GM18505 (cell line): ENCODE data around the gene ACACB.

Experiments used
- ATAC-seq: cut with Tn5 transposase; IDR thresholded peaks from one replicate; pipeline ENCODE4 v1.9.1; 2021; ENCODE audit not compliant: unreplicated experiment
- POLR2A ChIP-seq: IDR thresholded peaks from 4 replicates; pipeline ENCODE4 v1.6.1; 2011; ENCODE audit warnings: borderline replicate concordance; ENCODE audit not compliant: insufficient read depth, insufficient read length; ENCODE audit errors: extremely low read depth

Gene ACACB

DNA sequence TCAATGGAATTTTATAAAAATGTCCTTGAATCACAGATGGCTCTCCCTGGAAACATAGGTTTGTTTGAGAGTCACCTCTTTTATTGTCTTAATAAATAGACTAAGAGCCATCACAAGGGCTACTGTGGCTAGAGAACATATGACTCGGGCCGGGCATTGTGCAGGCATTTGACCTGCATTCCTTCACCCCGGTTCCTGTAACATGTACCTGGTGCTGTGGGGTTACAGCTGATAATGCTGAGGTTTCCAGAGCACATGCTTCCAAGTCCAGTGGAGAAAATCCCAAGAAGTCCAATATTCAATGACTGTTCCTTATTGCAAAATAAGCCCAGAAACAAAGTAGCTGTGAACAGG lies 1.0 kb upstream of the ACACB start:
- TF ChIP-seq POLR2A, result no peak
- ATAC-seq, result no peak

DNA sequence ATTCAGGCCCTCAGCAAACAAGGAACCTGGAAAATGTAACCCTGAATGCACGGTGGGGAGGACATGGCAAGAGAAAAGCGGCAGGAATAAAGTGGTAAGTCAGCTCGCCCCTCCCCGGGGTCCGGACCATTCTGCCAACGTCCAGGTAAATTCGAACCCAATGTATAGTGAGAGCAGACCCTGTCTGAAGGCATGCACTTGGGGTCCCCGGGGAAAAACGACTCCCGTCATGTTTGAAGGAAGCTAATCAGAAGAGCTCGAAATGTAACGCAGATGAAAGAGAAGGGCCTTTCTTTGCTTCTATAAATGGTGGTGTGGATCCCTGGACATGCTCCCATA lies 193 bp downstream of the ACACB start:
- ATAC-seq, result no peak
- TF ChIP-seq POLR2A, result no peak

DNA sequence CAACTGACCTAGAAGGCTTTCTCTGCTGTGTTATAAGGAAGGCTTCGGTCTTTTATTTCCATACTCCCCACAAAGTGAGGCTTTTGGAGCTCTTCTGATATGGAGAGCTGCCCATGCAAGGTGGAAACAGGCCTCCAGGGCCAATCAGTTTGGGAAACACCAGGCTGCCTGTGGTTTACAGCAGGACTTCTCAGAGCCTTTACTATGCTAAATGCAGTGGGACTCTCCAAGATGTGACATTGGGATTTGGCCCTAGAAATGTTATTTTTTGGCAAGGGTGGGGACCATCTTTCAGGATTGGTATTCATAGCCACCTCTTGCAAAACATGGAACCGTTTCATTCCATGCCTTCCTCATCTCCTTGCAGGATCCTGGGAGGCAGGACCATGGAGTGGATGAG lies 3.7 kb downstream of the ACACB start:
- no peak for TF ChIP-seq POLR2A
- ATAC-seq, result no peak

DNA sequence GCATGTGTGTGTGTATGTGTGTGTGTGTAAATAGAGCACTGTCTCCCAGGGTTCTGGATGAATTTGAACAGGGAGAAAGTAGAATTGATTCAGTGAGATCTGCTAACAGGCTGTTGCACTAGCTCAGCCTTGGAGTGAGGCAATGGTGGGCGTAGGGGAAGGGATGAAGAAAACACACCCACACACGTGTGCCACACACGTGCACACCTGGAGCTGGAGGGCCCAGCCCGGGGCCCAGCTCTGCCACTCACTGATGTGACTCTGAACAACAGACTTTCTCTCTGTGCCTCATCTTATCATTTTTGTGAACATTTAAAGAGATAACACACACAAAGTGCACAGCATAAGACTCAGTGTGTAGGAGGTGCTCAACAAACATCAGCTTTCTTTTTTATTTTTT lies 4.2 kb downstream of the ACACB start:
- ATAC-seq, result no peak
- no peak for TF ChIP-seq POLR2A

DNA sequence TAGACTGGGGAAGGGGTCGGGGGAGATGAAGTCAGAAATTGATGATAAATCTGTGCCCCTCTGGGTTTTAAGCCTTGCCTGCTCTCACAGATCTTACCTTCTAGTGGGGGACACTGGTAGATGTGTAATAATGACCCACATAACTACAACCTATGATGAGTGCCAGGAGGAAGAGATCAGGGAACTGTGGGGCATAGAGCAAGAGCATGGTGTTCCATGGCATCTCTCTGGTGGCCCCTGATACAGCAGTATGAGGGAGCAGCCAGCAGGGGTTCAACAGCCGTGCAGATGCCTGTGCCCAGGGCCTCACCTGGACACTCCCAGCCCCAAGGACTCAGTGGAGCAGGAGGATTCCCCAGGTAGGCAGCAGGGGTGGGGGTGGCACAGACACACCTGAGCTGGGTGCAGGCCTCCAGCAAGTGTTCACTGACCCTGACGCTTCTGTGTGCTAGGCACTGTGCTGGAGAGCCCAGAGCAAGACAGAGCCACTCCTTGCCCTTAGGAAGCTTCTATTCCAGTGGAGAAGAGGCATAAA lies 5.0 kb downstream of the ACACB start:
- no peak for ATAC-seq
- TF ChIP-seq POLR2A, result no peak

DNA sequence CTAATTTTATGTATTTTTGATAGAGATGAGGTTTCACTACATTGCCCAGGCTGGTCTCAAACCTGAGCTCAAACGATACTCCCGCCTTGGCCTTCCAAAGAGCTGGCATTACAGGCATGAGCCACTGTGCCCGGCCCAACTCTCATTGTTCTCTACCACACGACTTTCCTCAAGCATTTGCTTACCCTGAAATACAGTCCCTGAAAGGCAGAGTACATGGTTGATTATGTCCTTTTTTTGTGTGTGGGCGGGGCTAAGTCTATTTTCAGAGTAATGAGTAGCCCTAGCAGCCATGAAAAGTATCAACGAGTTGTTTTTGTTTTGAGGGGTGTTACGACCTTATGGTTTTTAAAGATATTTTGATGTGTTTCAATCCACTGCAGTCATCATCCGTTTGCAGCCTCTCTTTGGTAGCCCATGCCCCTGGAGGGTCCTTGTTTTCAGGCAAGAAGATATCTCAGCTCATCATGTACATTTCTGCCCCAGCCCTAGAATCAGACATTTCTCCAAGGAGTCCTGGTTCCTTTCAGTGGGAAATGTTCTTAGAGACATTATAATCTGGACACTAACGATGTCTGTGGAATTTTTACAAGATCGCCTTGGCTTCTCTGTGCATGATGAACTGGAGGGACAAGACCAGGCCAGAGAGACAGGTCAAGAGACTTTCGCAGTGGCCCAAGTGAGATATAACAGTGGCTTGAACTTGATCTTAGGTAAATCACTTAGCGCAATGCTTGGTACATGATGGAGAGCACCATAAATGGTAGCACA lies 8.7 kb downstream of the ACACB start:
- no peak for ATAC-seq
- no peak for TF ChIP-seq POLR2A

DNA sequence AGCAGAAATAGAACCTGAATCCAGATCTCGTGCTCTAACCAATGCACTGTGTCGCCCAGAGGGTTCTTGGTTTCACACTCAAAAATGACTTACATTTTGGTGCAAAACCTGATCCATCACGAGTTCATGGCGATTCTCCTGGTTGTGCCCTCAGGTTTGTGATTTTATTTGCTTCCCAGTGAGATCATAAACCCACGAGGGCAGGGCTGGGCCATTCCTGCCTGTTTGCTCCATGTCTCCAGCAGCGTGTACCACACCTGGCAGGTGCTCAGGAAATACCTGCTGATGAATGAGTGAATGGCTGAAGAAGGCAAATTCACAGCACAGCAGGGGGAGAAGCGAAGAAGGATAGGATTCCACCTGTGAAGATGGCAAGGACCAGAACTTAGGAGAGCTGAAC lies 9.4 kb downstream of the ACACB start:
- no peak for ATAC-seq
- no peak for TF ChIP-seq POLR2A

DNA sequence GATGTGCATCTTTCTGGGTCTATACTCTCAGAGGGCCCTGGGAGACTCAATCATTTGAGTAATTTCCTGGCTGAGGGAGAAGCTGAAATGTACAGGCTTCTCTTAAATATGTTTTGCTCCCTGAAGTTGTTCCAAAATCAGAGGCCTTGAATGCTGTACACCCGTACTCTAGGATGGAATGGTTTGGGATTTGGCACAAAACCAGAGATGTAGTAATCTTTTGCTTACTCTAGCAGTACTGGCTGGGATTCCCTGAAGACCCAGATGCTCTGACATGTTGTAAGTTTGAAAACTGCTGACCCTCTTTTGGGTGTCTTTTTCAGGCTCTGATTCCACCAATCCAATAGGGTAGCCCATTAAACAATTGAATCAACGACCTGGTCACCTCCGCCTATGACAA lies 10.4 kb downstream of the ACACB start:
- TF ChIP-seq POLR2A, result no peak
- no peak for ATAC-seq

DNA sequence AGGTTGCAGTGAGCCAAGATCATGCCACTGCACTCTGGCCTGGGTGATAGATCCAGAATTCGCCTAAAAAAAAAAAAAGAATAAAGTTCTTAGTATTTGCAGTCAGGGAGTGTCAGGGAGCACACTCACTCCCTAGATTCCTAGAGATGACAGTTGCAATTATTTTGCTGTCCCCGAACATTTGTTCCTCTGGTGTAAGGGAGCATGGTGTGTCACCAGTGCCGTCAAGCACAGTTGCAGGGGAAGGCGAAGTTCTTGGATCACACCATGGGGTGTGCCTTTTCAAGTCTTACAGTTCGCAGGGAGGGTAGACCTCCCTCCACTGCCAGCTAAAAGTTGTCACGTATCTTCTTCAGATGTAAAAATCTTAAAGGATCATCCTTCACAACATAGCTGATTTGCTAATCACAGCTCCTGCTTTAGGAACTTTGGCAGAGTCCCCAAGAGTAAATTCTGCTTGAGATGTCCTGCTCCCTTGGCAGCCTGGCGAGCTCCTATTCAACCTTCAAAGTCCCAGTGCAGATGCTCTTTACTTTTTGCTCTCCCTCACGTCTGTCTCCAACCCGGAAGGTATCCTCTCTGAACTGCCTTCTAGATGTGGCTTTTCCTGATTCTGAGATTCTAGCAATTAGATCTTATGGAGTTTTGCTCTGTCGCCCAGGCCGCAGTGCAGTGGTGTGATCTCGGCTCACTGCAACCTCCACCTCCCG lies 11.3 kb downstream of the ACACB start:
- TF ChIP-seq POLR2A, result no peak
- no peak for ATAC-seq

DNA sequence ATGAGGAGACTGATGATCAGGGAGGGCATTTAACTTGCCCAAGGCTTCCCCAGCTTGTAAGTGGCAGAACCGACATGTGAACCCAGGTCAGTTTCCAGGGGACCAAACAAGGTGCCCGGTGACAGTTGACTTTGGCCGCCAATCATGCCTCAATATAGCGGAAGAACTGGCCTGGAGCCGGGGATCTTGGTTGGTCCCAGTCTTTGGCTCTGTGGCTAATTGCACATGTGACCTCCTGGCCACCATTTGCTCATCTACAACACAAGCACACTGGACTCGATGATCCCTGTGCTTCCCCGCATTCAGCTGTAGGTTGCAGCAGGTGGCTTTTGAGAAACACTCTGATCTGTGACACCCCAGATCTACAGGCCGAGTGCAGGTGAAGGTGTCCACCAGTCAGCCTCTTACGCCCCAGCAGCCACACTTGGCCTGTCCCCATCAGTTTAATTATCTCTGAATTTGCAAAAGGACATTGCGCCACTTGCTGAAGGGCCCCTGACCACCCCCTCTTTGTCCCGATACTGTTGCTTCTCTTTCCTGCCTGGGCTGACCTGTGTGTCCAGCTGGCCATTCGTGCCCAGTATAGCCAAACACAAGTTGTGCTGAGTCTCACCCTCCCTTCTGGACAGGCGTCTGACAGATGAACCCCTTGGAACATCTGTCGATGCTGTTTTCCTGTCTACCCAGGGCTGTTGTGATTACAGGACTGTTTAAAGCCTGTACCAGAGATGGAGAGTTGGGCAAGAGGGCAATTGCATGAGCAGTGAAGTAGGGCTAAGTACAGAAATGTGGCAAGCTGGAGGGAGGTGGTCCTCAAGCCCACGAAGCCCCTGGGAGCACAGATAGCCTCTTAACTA lies 14.1 kb downstream of the ACACB start:
- ATAC-seq, result no peak
- no peak for TF ChIP-seq POLR2A

DNA sequence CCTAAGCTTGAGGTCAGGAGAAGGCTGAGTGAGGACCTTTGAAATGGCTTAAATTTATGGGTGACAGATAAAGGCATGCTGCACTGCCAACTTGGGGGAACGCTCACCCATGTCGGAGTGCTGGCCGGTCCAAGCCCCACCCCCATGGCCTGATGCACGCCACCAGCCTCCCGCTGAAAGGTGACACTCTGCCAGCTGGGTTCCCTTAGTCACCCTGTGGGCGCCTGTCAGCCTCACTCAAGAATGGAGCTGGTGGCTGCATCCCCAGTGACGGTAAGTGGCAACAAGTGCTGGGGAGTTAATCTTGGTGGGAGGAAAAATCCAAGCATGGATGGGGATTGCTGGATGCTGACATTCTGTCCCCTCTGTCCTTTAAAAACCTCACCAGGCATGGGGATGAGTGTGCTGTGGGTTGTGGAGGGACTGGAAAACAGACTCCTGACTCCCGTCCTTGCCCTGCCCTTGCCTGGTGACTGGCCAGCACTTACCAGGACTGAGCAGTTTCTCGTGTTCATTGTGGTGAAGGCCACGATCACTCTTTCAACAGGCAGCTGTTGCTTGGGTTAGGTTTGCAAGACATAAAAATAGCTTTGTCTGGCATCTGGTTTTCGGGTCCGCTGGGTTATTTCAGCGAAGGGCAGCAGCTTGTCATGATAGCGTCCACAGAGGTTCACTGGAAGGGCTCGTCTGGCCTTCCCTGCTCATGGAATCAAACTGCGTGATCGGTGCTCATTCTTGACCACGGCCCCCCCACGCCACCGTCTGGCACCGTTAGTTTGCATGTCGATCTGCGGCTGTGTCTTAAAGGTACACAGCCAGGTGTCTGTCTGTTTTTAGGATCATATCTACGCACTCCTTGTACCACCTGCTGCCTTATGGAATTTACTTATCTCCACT lies 15.0 kb downstream of the ACACB start:
- TF ChIP-seq POLR2A, result no peak
- ATAC-seq, result no peak

DNA sequence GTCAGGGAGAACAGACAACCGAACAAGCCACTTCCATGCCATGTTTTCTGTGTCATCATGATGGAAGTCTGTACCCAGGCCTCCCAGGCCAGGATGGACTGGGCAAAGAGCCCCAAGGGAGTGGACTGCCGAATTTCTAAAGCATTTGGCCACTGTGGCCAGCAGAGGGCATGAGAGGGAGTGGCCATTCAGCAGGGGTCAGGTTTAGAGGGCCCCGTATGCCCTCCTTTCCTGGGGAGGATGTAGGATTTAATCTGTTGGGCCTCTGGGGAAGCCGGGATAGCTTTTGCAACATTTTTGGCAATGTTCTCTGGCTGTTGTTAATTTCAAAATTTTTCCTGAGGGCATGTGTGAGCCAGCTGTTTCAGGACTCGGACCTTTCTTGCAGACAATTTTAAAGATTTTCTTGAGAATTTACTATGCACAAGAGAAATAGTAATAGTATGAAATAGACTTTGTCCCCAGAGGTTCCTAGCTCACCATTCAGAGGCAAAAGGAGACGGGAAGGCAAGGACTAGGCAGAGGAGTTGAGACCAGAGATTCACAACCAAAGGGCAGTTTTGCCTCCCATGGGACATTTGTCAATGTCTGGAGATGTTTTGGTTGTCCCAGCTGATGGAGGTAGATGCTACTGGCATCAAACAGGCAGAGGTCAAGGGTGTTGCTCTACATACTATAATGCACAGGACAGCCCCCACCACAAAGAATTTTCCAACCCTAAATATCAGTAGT lies 18.0 kb downstream of the ACACB start:
- no peak for TF ChIP-seq POLR2A
- no peak for ATAC-seq
